HG02970 (cell line): ENCODE data around the gene SMC3.
"Not testable (repeated sequence)": the region's sequence is repeated elsewhere in the genome, so short reads cannot be mapped to it uniquely, and the experiment has no call there.

Source experiments
- ATAC-seq: cut with Tn5 transposase; IDR thresholded peaks from one replicate; pipeline ENCODE4 v1.9.1; 2021; ENCODE audit warnings: mild to moderate bottlenecking, moderate library complexity, moderate number of reproducible peaks; ENCODE audit not compliant: unreplicated experiment, low FRiP score

SMC3 gene

GRCh38 chr10:110574420-110574819 lies 6.9 kb downstream of the SMC3 start:
- ATAC-seq, result no peak

GRCh38 chr10:110576220-110576619 lies 8.7 kb downstream of the SMC3 start:
- ATAC-seq, result no peak

GRCh38 chr10:110577056-110577455 lies 9.6 kb downstream of the SMC3 start:
- ATAC-seq, result no peak

DNA sequence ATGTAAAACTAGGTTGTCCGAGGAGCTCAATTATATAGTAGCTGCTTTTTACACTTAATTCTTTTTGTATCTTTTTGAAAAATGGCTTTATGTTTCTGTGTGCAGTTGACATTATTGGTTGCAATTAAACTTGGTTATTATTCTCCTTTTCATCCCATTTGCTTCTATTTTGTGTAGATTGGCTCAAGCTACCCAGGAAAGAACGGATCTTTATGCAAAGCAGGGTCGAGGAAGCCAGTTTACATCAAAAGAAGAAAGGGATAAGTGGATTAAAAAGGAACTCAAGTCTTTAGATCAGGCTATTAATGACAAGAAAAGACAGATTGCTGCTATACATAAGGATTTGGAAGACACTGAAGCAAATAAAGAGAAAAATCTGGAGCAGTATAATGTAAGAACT lies 16.5 kb downstream of the SMC3 start:
- ATAC-seq, result no peak

- no peak for ATAC-seq
Measured at GRCh38 chr10:110591760-110592159, 24.3 kb downstream of the SMC3 start.

- no peak for ATAC-seq
Measured at GRCh38 chr10:110597476-110597875, 30.0 kb downstream of the SMC3 start.

GRCh38 chr10:110600487-110601101 lies 33.1 kb downstream of the SMC3 start:
- ATAC-seq, result no peak

DNA sequence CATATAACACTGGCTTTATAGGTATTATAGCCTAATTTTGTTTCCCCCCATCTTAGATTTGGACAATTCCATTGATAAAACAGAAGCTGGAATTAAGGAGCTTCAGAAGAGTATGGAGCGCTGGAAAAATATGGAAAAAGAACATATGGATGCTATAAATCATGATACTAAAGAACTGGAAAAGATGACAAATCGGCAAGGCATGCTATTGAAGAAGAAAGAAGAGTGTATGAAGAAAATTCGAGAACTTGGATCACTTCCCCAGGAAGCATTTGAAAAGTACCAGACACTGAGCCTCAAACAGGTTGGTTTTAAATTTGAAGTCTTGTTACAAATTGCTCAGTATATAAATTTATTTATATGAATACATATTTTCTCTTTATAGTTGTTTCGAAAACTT lies 34.1 kb downstream of the SMC3 start:
- ATAC-seq, result no peak

GRCh38 chr10:110608087-110608486 lies 40.6 kb downstream of the SMC3 start:
- no peak for ATAC-seq

- no peak for ATAC-seq
Measured at GRCh38 chr10:110609605-110610004, 42.1 kb downstream of the SMC3 start.

DNA sequence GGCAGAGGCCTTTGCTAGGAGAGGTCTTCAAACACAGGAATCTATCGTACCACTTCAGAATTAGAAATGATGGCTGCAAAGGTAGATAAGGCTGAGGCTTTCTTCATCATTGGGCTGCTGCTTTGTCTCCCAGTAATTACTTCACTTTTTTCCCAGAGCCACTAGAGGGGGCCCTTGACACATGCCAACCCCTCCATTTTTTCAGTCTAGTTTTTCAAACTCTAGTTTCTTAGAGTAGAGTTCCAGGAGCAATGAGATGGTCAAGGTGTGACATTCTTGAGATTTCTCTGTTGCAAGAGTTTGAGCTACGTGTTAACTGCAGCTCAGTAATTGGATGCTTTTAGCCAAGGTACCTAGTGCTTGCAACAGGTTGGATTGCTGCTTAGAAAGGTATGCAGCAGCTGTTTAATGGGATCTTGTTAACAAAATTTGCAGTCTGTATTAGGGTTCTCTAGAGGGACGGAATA lies 42.8 kb downstream of the SMC3 start:
- no peak for ATAC-seq

- ATAC-seq, result not testable (repeated sequence)
Measured at GRCh38 chr10:110610781-110611180, 43.3 kb downstream of the SMC3 start.

DNA sequence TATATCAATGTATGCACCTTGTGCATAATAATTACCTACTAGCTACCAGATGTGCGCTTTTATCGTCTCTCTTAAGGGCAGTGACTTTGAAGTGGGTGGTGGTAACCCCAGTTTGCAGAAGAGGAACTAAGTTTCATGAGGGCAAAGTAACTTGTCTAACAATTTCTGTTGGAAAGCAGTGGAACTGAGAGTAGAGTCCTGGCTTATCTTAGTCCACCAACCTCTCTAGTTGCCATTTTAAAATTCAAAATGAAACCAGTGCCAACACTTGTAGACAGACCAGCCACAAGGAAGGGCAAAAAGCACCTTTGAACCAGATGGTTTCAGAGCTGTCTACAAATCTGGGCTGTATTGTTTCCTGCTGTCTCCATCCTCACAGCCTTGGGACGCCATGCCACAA lies 44.6 kb downstream of the SMC3 start:
- no peak for ATAC-seq

DNA sequence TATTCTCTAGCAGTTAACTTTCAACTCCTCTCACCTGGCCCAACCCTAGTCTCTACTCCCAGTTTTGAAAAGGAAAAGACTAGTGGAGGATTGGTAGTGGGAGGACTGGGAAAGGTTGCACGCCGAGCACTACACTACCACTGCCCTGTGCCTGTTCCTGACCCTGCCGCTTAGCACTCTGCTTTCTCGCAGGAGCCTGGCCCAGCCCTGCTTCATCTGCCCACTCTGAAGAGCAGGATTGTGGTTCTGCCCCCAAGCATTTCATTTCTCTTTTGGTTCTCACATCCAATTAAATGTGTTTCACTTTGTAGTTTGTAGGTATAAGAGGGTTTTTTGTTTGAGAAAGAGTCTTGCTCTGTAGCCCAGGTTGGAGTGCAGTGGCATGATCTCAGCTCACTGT lies 45.1 kb downstream of the SMC3 start:
- ATAC-seq, result no peak

DNA sequence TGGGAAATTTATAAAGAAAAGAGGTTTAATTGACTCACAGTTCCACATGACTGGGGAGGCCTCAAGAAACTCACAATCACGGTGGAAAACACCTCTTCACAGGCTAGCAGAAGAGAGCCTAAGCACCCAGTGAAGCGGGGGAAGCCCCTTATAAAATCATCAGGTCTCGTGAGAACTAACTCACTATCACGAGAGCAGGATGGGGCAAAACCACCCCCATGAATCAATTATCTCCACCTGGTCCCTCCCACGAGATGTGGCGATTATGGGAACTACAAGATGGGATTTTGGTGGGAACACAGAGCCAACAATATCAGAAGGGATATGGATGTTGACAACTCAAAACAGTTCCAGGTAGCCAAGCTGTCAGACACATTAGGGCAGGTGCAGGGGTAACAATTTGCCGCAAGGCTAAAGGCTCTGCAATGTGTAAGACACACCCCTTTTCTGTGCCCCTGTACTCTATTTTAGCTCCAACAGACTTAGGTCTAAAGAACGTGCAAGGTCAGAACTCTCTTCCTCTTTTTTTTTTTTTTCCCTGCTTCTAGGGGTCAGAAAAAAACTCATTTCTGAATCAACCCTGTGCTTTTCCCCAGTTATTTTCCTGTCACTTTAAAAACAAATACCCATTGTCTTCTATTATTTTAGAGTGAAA lies 46.0 kb downstream of the SMC3 start:
- no peak for ATAC-seq

GRCh38 chr10:110613996-110614495 lies 46.6 kb downstream of the SMC3 start:
- no peak for ATAC-seq

GRCh38 chr10:110615057-110615747 lies 47.7 kb downstream of the SMC3 start:
- ATAC-seq, result no peak

DNA sequence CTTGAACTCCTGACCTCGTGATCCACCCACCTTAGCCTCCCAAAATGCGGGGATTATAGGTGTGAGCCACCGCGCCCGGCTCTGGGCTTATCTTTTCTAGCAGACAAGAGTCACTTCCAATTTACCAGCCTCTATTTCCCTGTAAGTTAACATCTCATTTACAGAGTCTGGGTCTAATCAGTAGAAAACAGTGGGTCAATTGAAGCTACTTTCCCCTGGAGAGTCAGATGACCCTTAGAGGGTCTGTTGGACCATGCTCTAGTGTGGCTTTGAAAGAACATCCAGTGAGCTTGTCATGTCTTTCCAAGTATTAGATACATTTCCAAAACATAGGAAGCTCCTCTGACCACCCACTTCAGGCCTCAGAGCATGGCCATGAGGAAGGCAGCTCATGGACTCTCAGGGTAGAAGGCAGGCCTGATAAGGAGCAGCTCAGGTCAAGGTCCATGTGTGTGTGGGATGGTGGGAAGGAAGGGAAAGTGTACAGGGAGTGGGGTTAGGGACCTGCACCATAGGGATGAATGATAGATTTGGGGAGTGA lies 49.1 kb downstream of the SMC3 start:
- no peak for ATAC-seq

GRCh38 chr10:110617425-110618229 lies 50.1 kb downstream of the SMC3 start:
- ATAC-seq, result no peak

- ATAC-seq, result no peak
Measured at GRCh38 chr10:110618230-110618610, 50.7 kb downstream of the SMC3 start.
